ENCODE data around the gene ARHGDIG.

ARHGDIG gene

GRCh38 chr16:296276-296675 is 15.9 kb downstream of the ARHGDIG start:
- no peak for TF ChIP-seq CTCF (IDR thresholded peaks at IDR 0.05; ENCODE audit: insufficient read depth, missing control alignments)
- FAIRE-seq (no peak), DNase-seq (ENCODE audit: insufficient read length, low spot score) (no peak)

GRCh38 chr16:296806-297510 is 16.6 kb downstream of the ARHGDIG start:
- DNase-seq (ENCODE audit: insufficient read length, low spot score) (no peak), FAIRE-seq (no peak)
- TF ChIP-seq CTCF (IDR thresholded peaks at IDR 0.05; ENCODE audit: insufficient read depth, missing control alignments), result no peak

GRCh38 chr16:297832-298231 is 17.4 kb downstream of the ARHGDIG start:
- FAIRE-seq (no peak), DNase-seq (ENCODE audit: insufficient read length, low spot score) (no peak)
- no peak for TF ChIP-seq CTCF (IDR thresholded peaks at IDR 0.05; ENCODE audit: insufficient read depth, missing control alignments)

- TF ChIP-seq CTCF (IDR thresholded peaks at IDR 0.05; ENCODE audit: insufficient read depth, missing control alignments), result no peak
- FAIRE-seq (no peak), DNase-seq (ENCODE audit: insufficient read length, low spot score) (no peak)
Measured at GRCh38 chr16:301235-301634, 20.8 kb downstream of the ARHGDIG start.

- TF ChIP-seq CTCF (IDR thresholded peaks at IDR 0.05; ENCODE audit: insufficient read depth, missing control alignments), result no peak
- no peak for DNase-seq (ENCODE audit: insufficient read length, low spot score)
- no peak for FAIRE-seq
Measured at GRCh38 chr16:301950-302349, 21.6 kb downstream of the ARHGDIG start.

GRCh38 chr16:303760-304505 is 23.5 kb downstream of the ARHGDIG start:
- DNase-seq (ENCODE audit: insufficient read length, low spot score) (no peak), FAIRE-seq (no peak)
- peak; percentile 1 for TF ChIP-seq CTCF (IDR thresholded peaks at IDR 0.05; ENCODE audit: insufficient read depth, missing control alignments)
